Colonic mucosa (tissue), 4 donors: ENCODE measurements around the gene GRIK2. TPM values are rescaled to one million over a fixed set of nuclear protein-coding genes. Genes with fewer than 3 reads are reported as not detected.

ENCODE experiments used
- DNase-seq: peaks from one replicate; pipeline ENCODE4 v3.0.0-alpha.2; 2020
- H3K27ac ChIP-seq: fragments of 200-600 bp; one replicate; pipeline ENCODE4 v1.8.0; 2021
- H3K27me3 ChIP-seq: fragments of 200-600 bp; one replicate; pipeline ENCODE4 v1.8.0; 2021
- H3K36me3 ChIP-seq: fragments of 200-600 bp; one replicate; pipeline ENCODE4 v1.8.0; 2021
- H3K4me1 ChIP-seq: fragments of 200-600 bp; one replicate; pipeline ENCODE4 v1.8.0; 2021; ENCODE audit warnings: mild to moderate bottlenecking
- H3K4me3 ChIP-seq: fragments of 200-600 bp; one replicate; pipeline ENCODE4 v1.8.0; 2021
- H3K9ac ChIP-seq, 2 donors: one replicate each; pipeline ENCODE4 v1.7.0; 2013; ENCODE audit warnings: control low read depth in 2 of 2, low read depth in 2 of 2, low read length in 2 of 2
- H3K9me3 ChIP-seq: fragments of 200-600 bp; one replicate; pipeline ENCODE4 v1.8.0; 2021
- CTCF ChIP-seq: fragments of 200-600 bp; IDR thresholded peaks from one replicate; pipeline ENCODE4 v1.8.0; 2022; ENCODE audit warnings: antibody characterized with exemption, mild to moderate bottlenecking
- intact Hi-C: fragments of 100-400 bp; cut with DNase I; formaldehyde crosslinking; loops from one replicate; pipeline ENCODE4 v1.14.1; 2022
- total RNA-seq, 2 donors: library from RNA; stranded (reverse); fragmentation: NEBNext Ultra II Directional in 1 of 2; extraction: Animal tissue kit (Norgen Biotek cat#: 25700) in 1 of 2; gene quantifications; one replicate each; pipeline ENCODE4 v1.2.1, GENCODE V29; 2021
- donor health status: healthy.
- donor health status: DM: no; HTN: no; CAD: no.
- donor health status: DM: no; HTN: no; CAD: no.

GRIK2 gene
- total RNA-seq, 2 donors from 2014 or later: 0.50 to 0.72 TPM

GRCh38 chr6:101450901-101451300 lies 57.4 kb downstream of the GRIK2 start:
- TF ChIP-seq CTCF: no peak
- Histone ChIP-seq H3K9me3 (no peaks in the 10 kb centered on the region), H3K4me3 (no peak overlapping the region), H3K27ac (no peak overlapping the region), H3K9ac (no peak overlapping the region), H3K4me1 (no peaks in the 10 kb centered on the region), H3K27me3 (no peaks in the 10 kb centered on the region), H3K36me3 (no peaks in the 10 kb centered on the region)
- no peak for DNase-seq
- intact Hi-C loops: no loop called here

GRCh38 chr6:101451981-101452380 lies 58.5 kb downstream of the GRIK2 start:
- Histone ChIP-seq H3K9ac (no peak overlapping the region), H3K27me3 (no peaks in the 10 kb centered on the region), H3K27ac (no peak overlapping the region), H3K9me3 (no peaks in the 10 kb centered on the region), H3K36me3 (no peaks in the 10 kb centered on the region), H3K4me3 (no peak overlapping the region), H3K4me1 (no peaks in the 10 kb centered on the region)
- intact Hi-C loops: no loop called here
- DNase-seq: no peak
- TF ChIP-seq CTCF: no peak

- no peak for DNase-seq
- no peak overlapping the region for H3K4me3 ChIP-seq
Measured at GRCh38 chr6:101453221-101453620, 59.7 kb downstream of the GRIK2 start.

GRCh38 chr6:101454106-101454676 lies 60.7 kb downstream of the GRIK2 start:
- Histone ChIP-seq H3K4me1 (no peaks in the 10 kb centered on the region), H3K27ac (no peak overlapping the region), H3K9me3 (no peaks in the 10 kb centered on the region), H3K9ac (no peak overlapping the region), H3K36me3 (no peaks in the 10 kb centered on the region), H3K4me3 (no peak overlapping the region), H3K27me3 (no peaks in the 10 kb centered on the region)
- TF ChIP-seq CTCF: no peak
- DNase-seq: no peak
- intact Hi-C loops: no loop called here

More at GRCh38 chr6:101453221-101453620, 59.7 kb downstream of the GRIK2 start:
- intact Hi-C loops: no loop called here
- Histone ChIP-seq H3K36me3 (no peaks in the 10 kb centered on the region), H3K4me1 (no peaks in the 10 kb centered on the region), H3K27ac (no peak overlapping the region), H3K27me3 (no peaks in the 10 kb centered on the region), H3K9me3 (no peaks in the 10 kb centered on the region), H3K9ac (no peak overlapping the region)
- no peak for TF ChIP-seq CTCF

DNA sequence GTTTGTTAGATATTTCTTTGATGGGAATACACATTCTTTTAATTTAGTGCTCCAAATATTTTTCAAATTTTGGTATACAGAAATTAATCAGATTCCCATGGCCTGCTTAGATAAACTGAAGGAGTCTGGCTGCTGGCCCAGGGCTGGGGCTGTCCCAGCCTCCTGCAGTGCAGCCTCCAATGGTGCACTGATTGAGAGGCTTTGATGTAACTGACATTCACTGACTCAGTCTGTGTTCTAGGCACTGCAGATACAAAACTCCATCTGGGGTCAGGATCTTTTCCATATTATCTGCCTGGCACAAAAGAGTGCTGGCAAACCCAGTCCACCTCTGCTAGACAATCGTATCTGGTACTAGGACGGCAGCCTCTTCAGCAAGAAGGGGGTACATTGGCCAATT lies 64.8 kb downstream of the GRIK2 start:
- Histone ChIP-seq H3K4me3 (no peak overlapping the region), H3K9me3 (no peaks in the 10 kb centered on the region), H3K9ac (no peak overlapping the region), H3K27ac (no peak overlapping the region), H3K36me3 (no peaks in the 10 kb centered on the region), H3K4me1 (no peaks in the 10 kb centered on the region), H3K27me3 (no peaks in the 10 kb centered on the region)
- intact Hi-C loops: no loop called here
- no peak for TF ChIP-seq CTCF
- no peak for DNase-seq
